Mucosa of descending colon (tissue), 3 donors: ENCODE results near the gene CDK5RAP1. TPM values are rescaled to one million over a fixed set of nuclear protein-coding genes. Genes with fewer than 3 reads are reported as not detected.

Source experiments
- ATAC-seq: fragments of 200-7000 bp; cut with Tn5 transposase; one replicate; pipeline ENCODE4 v1.9.1; 2020; ENCODE audit warnings: mild to moderate bottlenecking, moderate library complexity
- DNase-seq, 3 donors: peaks; one replicate each; pipeline ENCODE4 v3.0.0-alpha.2; 2020
- H3K36me3 ChIP-seq: fragments of 200-600 bp; one replicate; pipeline ENCODE4 v1.8.0; 2021; ENCODE audit warnings: low read depth, mild to moderate bottlenecking
- H3K4me1 ChIP-seq: fragments of 200-600 bp; one replicate; pipeline ENCODE4 v1.8.0; 2021; ENCODE audit warnings: low read depth, mild to moderate bottlenecking
- H3K4me3 ChIP-seq: fragments of 200-600 bp; one replicate; pipeline ENCODE4 v1.8.0; 2021; ENCODE audit warnings: mild to moderate bottlenecking
- H3K9me3 ChIP-seq: fragments of 200-600 bp; one replicate; pipeline ENCODE4 v1.8.0; 2021; ENCODE audit warnings: mild to moderate bottlenecking
- intact Hi-C, 2 donors: fragments of 100-400 bp; cut with DNase I in 1 of 2; cut with micrococcal nuclease in 1 of 2; formaldehyde crosslinking; loops; one replicate each; pipeline versions ENCODE4 v1.11.0 to v1.11.1; 2022; cut with DNase I, micrococcal nuclease
- total RNA-seq, 3 donors: library from RNA; stranded (reverse); fragmentation: NEBNext Ultra II Directional in 2 of 3; extraction: Animal tissue kit (Norgen Biotek cat#: 25700) in 2 of 3; gene quantifications; one replicate each; pipeline versions ENCODE4 v1.2.1 to v1.2.4, GENCODE V29; 2021 to 2023
- TF ChIP-seq, protein P1 (sequence below): fragments of 200-600 bp; IDR thresholded peaks from one replicate; pipeline ENCODE4 v1.8.0; 2022; ENCODE audit warnings: antibody characterized with exemption, mild to moderate bottlenecking
- donor health status: DM: no; HTN: no; CAD: no; lungs with moderate emphysema.
- donor health status: DM: no; HTN: no; CAD: no.
- donor health status: DM: no; HTN: yes; CAD: no.

CDK5RAP1 gene
- total RNA-seq, 3 donors from 2014 or later: 20.4 to 24.5 (median 23.7) TPM

GRCh38 chr20:33322456-33322855, 78.9 kb downstream of the CDK5RAP1 start:
- TF ChIP-seq, protein P1, sequence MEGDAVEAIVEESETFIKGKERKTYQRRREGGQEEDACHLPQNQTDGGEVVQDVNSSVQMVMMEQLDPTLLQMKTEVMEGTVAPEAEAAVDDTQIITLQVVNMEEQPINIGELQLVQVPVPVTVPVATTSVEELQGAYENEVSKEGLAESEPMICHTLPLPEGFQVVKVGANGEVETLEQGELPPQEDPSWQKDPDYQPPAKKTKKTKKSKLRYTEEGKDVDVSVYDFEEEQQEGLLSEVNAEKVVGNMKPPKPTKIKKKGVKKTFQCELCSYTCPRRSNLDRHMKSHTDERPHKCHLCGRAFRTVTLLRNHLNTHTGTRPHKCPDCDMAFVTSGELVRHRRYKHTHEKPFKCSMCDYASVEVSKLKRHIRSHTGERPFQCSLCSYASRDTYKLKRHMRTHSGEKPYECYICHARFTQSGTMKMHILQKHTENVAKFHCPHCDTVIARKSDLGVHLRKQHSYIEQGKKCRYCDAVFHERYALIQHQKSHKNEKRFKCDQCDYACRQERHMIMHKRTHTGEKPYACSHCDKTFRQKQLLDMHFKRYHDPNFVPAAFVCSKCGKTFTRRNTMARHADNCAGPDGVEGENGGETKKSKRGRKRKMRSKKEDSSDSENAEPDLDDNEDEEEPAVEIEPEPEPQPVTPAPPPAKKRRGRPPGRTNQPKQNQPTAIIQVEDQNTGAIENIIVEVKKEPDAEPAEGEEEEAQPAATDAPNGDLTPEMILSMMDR: no peak
- intact Hi-C loops: no loop called here
- H3K9me3 ChIP-seq: no peaks in the 10 kb centered on the region
- DNase-seq (no peak), ATAC-seq (no peak)
- no peaks in the 10 kb centered on the region for H3K4me1 ChIP-seq
- no peak overlapping the region for H3K4me3 ChIP-seq
- H3K36me3 ChIP-seq: no peaks in the 10 kb centered on the region

GRCh38 chr20:33320006-33320405, 81.3 kb downstream of the CDK5RAP1 start:
- Histone ChIP-seq H3K4me1 (no peaks in the 10 kb centered on the region), H3K4me3 (no peak overlapping the region), H3K36me3 (no peaks in the 10 kb centered on the region), H3K9me3 (no peaks in the 10 kb centered on the region)
- intact Hi-C loops: no loop called here
- TF ChIP-seq, protein P1: no peak
- DNase-seq (no peak), ATAC-seq (no peak)

DNA sequence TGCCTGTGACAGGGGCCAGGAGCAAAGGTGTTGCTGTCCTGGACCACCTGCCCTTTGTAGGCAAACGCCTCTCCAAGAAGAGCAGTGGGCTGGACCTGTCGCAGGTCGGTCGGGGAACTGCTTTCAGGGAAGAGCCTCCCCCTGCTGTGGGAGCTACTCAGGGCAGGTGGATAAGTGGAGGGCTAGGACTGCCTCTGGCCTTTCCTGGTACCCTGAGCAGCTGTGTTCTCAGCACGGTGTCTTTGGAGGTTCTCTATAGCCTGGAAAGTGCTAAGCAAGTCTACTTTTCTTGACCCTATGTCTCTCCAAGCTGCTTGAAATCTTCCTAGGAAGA, 83.3 kb downstream of the CDK5RAP1 start:
- H3K4me1 ChIP-seq: no peaks in the 10 kb centered on the region
- H3K36me3 ChIP-seq: no peaks in the 10 kb centered on the region
- DNase-seq (no peak), ATAC-seq (no peak)
- no peaks in the 10 kb centered on the region for H3K9me3 ChIP-seq
- intact Hi-C loops: no loop called here
- no peak overlapping the region for H3K4me3 ChIP-seq
- TF ChIP-seq, protein P1: no peak

GRCh38 chr20:33317424-33318095, 83.8 kb downstream of the CDK5RAP1 start:
- ATAC-seq: no peak
- H3K36me3 ChIP-seq: no peaks in the 10 kb centered on the region
- H3K9me3 ChIP-seq: no peaks in the 10 kb centered on the region
- H3K4me3 ChIP-seq: no peak overlapping the region
- H3K4me1 ChIP-seq: no peaks in the 10 kb centered on the region
- intact Hi-C loops: no loop called here
- DNase-seq: no peak
- TF ChIP-seq, protein P1: no peak

- ATAC-seq (no peak), DNase-seq (no peak)
- TF ChIP-seq, protein P1: no peak
- Histone ChIP-seq H3K4me1 (no peaks in the 10 kb centered on the region), H3K4me3 (no peak overlapping the region), H3K9me3 (no peaks in the 10 kb centered on the region), H3K36me3 (no peaks in the 10 kb centered on the region)
- intact Hi-C loops: no loop called here
These were observed 84.4 kb downstream of the CDK5RAP1 start for GRCh38 chr20:33316958-33317357.

- no peak for ATAC-seq
- H3K4me3 ChIP-seq: no peak overlapping the region
- TF ChIP-seq, protein P1: no peak
- intact Hi-C loops: no loop called here
- no peak for DNase-seq
- no peaks in the 10 kb centered on the region for H3K36me3 ChIP-seq
- H3K9me3 ChIP-seq: no peaks in the 10 kb centered on the region
- no peaks in the 10 kb centered on the region for H3K4me1 ChIP-seq
These were observed 85.0 kb downstream of the CDK5RAP1 start for GRCh38 chr20:33316343-33316742.
